Upper lobe of left lung (tissue), 6 donors: Measurements from ENCODE around the gene MNAT1. TPM values are rescaled to one million over a fixed set of nuclear protein-coding genes. Genes with fewer than 3 reads are reported as not detected.

Experiments
- ATAC-seq, 2 donors: fragments of 200-7000 bp; cut with Tn5 transposase; one replicate each; pipeline ENCODE4 v1.9.1; 2022; ENCODE audit warnings: mild to moderate bottlenecking in 2 of 2, moderate library complexity in 2 of 2; ENCODE audit not compliant: low FRiP score in 2 of 2
- DNase-seq, 2 donors: peaks; one replicate each; pipeline ENCODE4 v3.0.0-alpha.2; 2019 to 2020
- H3K27ac ChIP-seq, 4 donors: fragments of 200-600 bp; sonication (generic); one replicate each; pipeline ENCODE4 v1.5.1; 2016 to 2019
- H3K27me3 ChIP-seq, 4 donors: fragments of 200-600 bp; sonication (generic); one replicate each; pipeline ENCODE4 v1.5.1; 2017 to 2019
- H3K36me3 ChIP-seq, 4 donors: fragments of 200-600 bp; sonication (generic); one replicate each; pipeline ENCODE4 v1.5.1; 2016 to 2019
- H3K4me1 ChIP-seq, 4 donors: fragments of 200-600 bp; sonication (generic); one replicate each; pipeline ENCODE4 v1.5.1; 2018 to 2019
- H3K4me3 ChIP-seq, 4 donors: fragments of 200-600 bp; sonication (generic); one replicate each; pipeline ENCODE4 v1.5.1; 2017 to 2019; ENCODE audit warnings: mild to moderate bottlenecking in 2 of 4, moderate library complexity in 1 of 4
- H3K9me3 ChIP-seq, 4 donors: fragments of 200-600 bp; sonication (generic); one replicate each; pipeline ENCODE4 v1.5.1; 2018 to 2019
- CTCF ChIP-seq, 6 experiments: fragments of 450-650 bp in 4 of 6; fragments of 200-600 bp in 2 of 6; sonication (generic) in 2 of 6; IDR thresholded peaks; one replicate each; pipeline ENCODE4 v1.5.1; 2016 to 2019; ENCODE audit warnings: antibody characterized with exemption in 6 of 6
- EP300 ChIP-seq, 4 donors: sonication (generic); formaldehyde crosslinking; IDR thresholded peaks; one replicate each; pipeline ENCODE4 v1.5.1; 2017; ENCODE audit warnings: antibody characterized with exemption in 4 of 4, control low read depth in 2 of 4
- POLR2A ChIP-seq, 4 donors: fragments of 450-650 bp; IDR thresholded peaks; one replicate each; pipeline ENCODE4 v1.5.1; 2016 to 2017; ENCODE audit warnings: antibody characterized with exemption in 4 of 4, mild to moderate bottlenecking in 2 of 4
- POLR2AphosphoS5 ChIP-seq, 2 donors: sonication (generic); formaldehyde crosslinking; IDR thresholded peaks; one replicate each; pipeline ENCODE4 v1.5.1; 2017; ENCODE audit warnings: antibody characterized with exemption in 2 of 2
- WGBS, 2 donors: methylation state at CpG; one replicate each; pipeline ENCODE4 v1.1.5; 2017 to 2018; 5-methylcytosine and 5-hydroxymethylcytosine counted together
- total RNA-seq, 6 donors: library from RNA; depleted of rRNA in 4 of 6; stranded (reverse); fragments of >200 nt in 4 of 6; gene quantifications; one replicate each; pipeline versions ENCODE4 v1.1.0 to v1.2.1, GENCODE V29; 2016 to 2021
- donor health status: DM: no; HTN: no; CAD: no; lungs with moderate emphysema.
- donor health status: DM: no; HTN: yes; CAD: no; lungs with severe emphysema.

Gene MNAT1
- total RNA-seq, 6 donors from 2014 or later, result 15.3 to 66.0 (median 19.9) TPM

DNA sequence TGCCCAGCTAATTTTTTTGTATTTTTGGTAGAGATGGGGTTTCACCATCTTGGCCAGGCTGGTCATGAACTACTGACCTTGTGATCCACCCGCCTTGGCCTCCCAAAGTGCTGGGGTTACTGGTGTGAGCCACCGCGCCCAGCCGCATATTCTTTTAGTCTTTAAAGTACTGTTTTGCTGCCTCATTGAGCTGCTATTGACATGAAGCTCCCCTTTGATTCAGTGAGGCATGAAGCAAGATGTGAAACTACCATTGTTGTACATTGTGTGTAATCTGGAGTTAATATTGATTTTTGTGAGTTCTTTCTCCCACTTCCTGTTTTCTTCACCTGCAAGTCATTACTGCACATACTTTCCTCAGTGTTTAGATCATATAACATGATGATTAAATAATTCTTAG is 80.8 kb downstream of the MNAT1 start:
- ATAC-seq, result no peak
- no peak for DNase-seq
- no peaks in the 10 kb centered on the region for H3K9me3 ChIP-seq
- H3K4me1 ChIP-seq, result no peaks in the 10 kb centered on the region
- TF ChIP-seq CTCF (IDR thresholded peaks at IDR 0.05) (no peak), POLR2A (IDR thresholded peaks at IDR 0.05) (no peak), EP300 (IDR thresholded peaks at IDR 0.05) (no peak), POLR2AphosphoS5 (IDR thresholded peaks at IDR 0.05) (no peak)
- no peak overlapping the region for H3K4me3 ChIP-seq
- no peaks in the 10 kb centered on the region for H3K27me3 ChIP-seq
- H3K36me3 ChIP-seq, result peaks cover 0 to 27% (median 10%) of the 10 kb centered on the region in 4 donors
- WGBS, 2 donors, result 96% methylated on average over 4 of the region's 4 CpGs
- H3K27ac ChIP-seq, result no peak overlapping the region

DNA sequence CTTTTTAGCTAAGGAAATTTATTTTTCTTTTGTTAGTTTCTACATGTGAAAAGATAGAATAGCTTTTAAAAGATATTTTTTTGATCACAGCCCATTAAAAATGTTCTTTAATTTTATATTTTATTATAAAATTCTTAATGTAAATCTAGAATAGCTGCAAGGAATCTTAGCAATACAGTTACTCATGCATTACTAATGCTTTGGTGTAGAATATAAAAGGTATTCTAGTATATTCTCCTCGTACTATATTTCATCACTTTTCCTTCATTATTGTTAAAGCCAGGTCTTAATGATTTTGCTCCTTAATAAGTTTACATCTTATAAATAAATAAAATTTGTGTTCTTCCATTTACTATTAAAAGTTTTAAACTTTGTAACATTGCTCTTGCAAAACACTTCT is 82.6 kb downstream of the MNAT1 start:
- H3K4me3 ChIP-seq, result no peak overlapping the region
- no peak for TF ChIP-seq POLR2A (IDR thresholded peaks at IDR 0.05)
- no peak for TF ChIP-seq CTCF (IDR thresholded peaks at IDR 0.05)
- no peak for TF ChIP-seq POLR2AphosphoS5 (IDR thresholded peaks at IDR 0.05)
- no peak for TF ChIP-seq EP300 (IDR thresholded peaks at IDR 0.05)
- H3K27me3 ChIP-seq, result no peaks in the 10 kb centered on the region
- H3K36me3 ChIP-seq, result peaks cover 0 to 23% (median 10%) of the 10 kb centered on the region in 4 donors
- no peak overlapping the region for H3K27ac ChIP-seq
- no peaks in the 10 kb centered on the region for H3K4me1 ChIP-seq
- 98 to 100% methylated on average over 1 of the region's 1 CpG for WGBS, 2 donors
- no peaks in the 10 kb centered on the region for H3K9me3 ChIP-seq
- no peak for DNase-seq
- ATAC-seq, result no peak

GRCh38 chr14:60819575-60819974 is 85.0 kb downstream of the MNAT1 start:
- H3K4me1 ChIP-seq, result no peaks in the 10 kb centered on the region
- no peaks in the 10 kb centered on the region for H3K27me3 ChIP-seq
- H3K36me3 ChIP-seq, result peaks cover 0 to 12% (median 2%) of the 10 kb centered on the region in 4 donors
- no peaks in the 10 kb centered on the region for H3K9me3 ChIP-seq
- TF ChIP-seq EP300 (IDR thresholded peaks at IDR 0.05) (no peak), POLR2A (IDR thresholded peaks at IDR 0.05) (no peak), CTCF (IDR thresholded peaks at IDR 0.05) (no peak), POLR2AphosphoS5 (IDR thresholded peaks at IDR 0.05) (no peak)
- H3K27ac ChIP-seq, result no peak overlapping the region
- H3K4me3 ChIP-seq, result no peak overlapping the region
- 86 to 90% methylated on average over 4 of the region's 4 CpGs for WGBS, 2 donors
- DNase-seq (no peak), ATAC-seq (no peak)

- peak in 1 of 2 donors; percentile 52 for DNase-seq
- no peaks in the 10 kb centered on the region for H3K4me1 ChIP-seq
- 95 to 100% methylated on average over 4 to 5 of the region's 5 CpGs for WGBS, 2 donors
Measured at GRCh38 chr14:60838601-60839000, 104.0 kb downstream of the MNAT1 start.

More at GRCh38 chr14:60838601-60839000, 104.0 kb downstream of the MNAT1 start:
- Histone ChIP-seq H3K27me3 (no peaks in the 10 kb centered on the region), H3K9me3 (no peaks in the 10 kb centered on the region), H3K4me3 (no peak overlapping the region), H3K27ac (no peak overlapping the region), H3K36me3 (peaks cover 0 to 16% (median 9%) of the 10 kb centered on the region in 4 donors)
- ATAC-seq, result peak in 1 of 2 donors; percentile 40
- TF ChIP-seq POLR2AphosphoS5 (IDR thresholded peaks at IDR 0.05) (no peak), EP300 (IDR thresholded peaks at IDR 0.05) (no peak), CTCF (IDR thresholded peaks at IDR 0.05) (no peak), POLR2A (IDR thresholded peaks at IDR 0.05) (no peak)
